ENCODE results near the gene ABTB1. TPM values are rescaled to one million over a fixed set of nuclear protein-coding genes. Genes with fewer than 3 reads are reported as not detected.

Gene ABTB1
- total RNA-seq, 1 donor from 2014 or later: 47.5 TPM

GRCh38 chr3:127691489-127691888, 18.7 kb downstream of the ABTB1 start:
- TF ChIP-seq CTCF (IDR thresholded peaks at IDR 0.05): no peak
- H3K9me3 ChIP-seq: no peaks in the 10 kb centered on the region
- peak; percentile 50 for DNase-seq
- peaks cover 24% of the 10 kb centered on the region for H3K36me3 ChIP-seq
- peaks cover 23% of the 10 kb centered on the region for H3K4me1 ChIP-seq
- intact Hi-C loops (cut with DNase I): no loop called here
- no peaks in the 10 kb centered on the region for H3K27me3 ChIP-seq
- ATAC-seq: no peak
- H3K27ac ChIP-seq: peak overlapping the region; percentile 44
- H3K4me3 ChIP-seq: no peak overlapping the region

GRCh38 chr3:127691974-127692373, 19.2 kb downstream of the ABTB1 start:
- Histone ChIP-seq H3K27me3 (no peaks in the 10 kb centered on the region), H3K4me1 (peaks cover 28% of the 10 kb centered on the region), H3K27ac (no peak overlapping the region), H3K36me3 (peaks cover 24% of the 10 kb centered on the region), H3K9me3 (no peaks in the 10 kb centered on the region), H3K4me3 (no peak overlapping the region)
- peak; percentile 34 for DNase-seq
- no peak for ATAC-seq
- intact Hi-C loops (cut with DNase I): no loop called here
- TF ChIP-seq CTCF (IDR thresholded peaks at IDR 0.05): no peak

- TF ChIP-seq CTCF (IDR thresholded peaks at IDR 0.05): no peak
- peaks cover 36% of the 10 kb centered on the region for H3K4me1 ChIP-seq
Measured at GRCh38 chr3:127692501-127693335, 20.0 kb downstream of the ABTB1 start.

GRCh38 chr3:127693336-127693843, 20.6 kb downstream of the ABTB1 start:
- no peak overlapping the region for H3K27ac ChIP-seq
- H3K4me3 ChIP-seq: no peak overlapping the region
- peaks cover 41% of the 10 kb centered on the region for H3K4me1 ChIP-seq
- ATAC-seq (no peak), DNase-seq (peak; percentile 30)
- no peaks in the 10 kb centered on the region for H3K27me3 ChIP-seq
- no peak for TF ChIP-seq CTCF (IDR thresholded peaks at IDR 0.05)
- H3K9me3 ChIP-seq: no peaks in the 10 kb centered on the region
- intact Hi-C loops (cut with DNase I): no loop called here
- peaks cover 24% of the 10 kb centered on the region for H3K36me3 ChIP-seq

More at GRCh38 chr3:127692501-127693335, 20.0 kb downstream of the ABTB1 start:
- DNase-seq: peak; percentile 49
- H3K4me3 ChIP-seq: no peak overlapping the region
- peaks cover 24% of the 10 kb centered on the region for H3K36me3 ChIP-seq
- ATAC-seq: no peak
- no peaks in the 10 kb centered on the region for H3K27me3 ChIP-seq
- intact Hi-C loops (cut with DNase I): no loop called here
- H3K27ac ChIP-seq: no peak overlapping the region
- no peaks in the 10 kb centered on the region for H3K9me3 ChIP-seq

- H3K9me3 ChIP-seq: no peaks in the 10 kb centered on the region
- no peak for TF ChIP-seq CTCF (IDR thresholded peaks at IDR 0.05)
- H3K4me1 ChIP-seq: peaks cover 49% of the 10 kb centered on the region
- H3K27me3 ChIP-seq: no peaks in the 10 kb centered on the region
- peaks cover 24% of the 10 kb centered on the region for H3K36me3 ChIP-seq
- DNase-seq (peak; percentile 69), ATAC-seq (peak; percentile 33)
- intact Hi-C loops (cut with DNase I): no loop called here
- H3K27ac ChIP-seq: no peak overlapping the region
- H3K4me3 ChIP-seq: no peak overlapping the region
Measured at GRCh38 chr3:127694467-127695215, 21.9 kb downstream of the ABTB1 start.

Measured in upper lobe of right lung (tissue), 1 donor.